Osteocyte (in vitro differentiated cells): ENCODE data around the gene TGFBI. TPM values are rescaled to one million over a fixed set of nuclear protein-coding genes. Genes with fewer than 3 reads are reported as not detected.
"Not testable (repeated sequence)": the region's sequence is repeated elsewhere in the genome, so short reads cannot be mapped to it uniquely, and the experiment has no call there.

Source experiments
- DNase-seq: peaks from one replicate; pipeline ENCODE4 v3.0.0; 2021; ENCODE audit warnings: mixed read lengths; ENCODE audit not compliant: unreplicated experiment; ENCODE audit errors: extremely low spot score
- H3K27ac Mint-ChIP-seq: one replicate; pipeline ENCODE4 v1.8.0; 2021; ENCODE audit warnings: mild to moderate bottlenecking, mixed read lengths; ENCODE audit not compliant: unreplicated experiment
- H3K27me3 Mint-ChIP-seq: one replicate; pipeline ENCODE4 v1.8.0; 2021; ENCODE audit warnings: mixed read lengths; ENCODE audit not compliant: unreplicated experiment
- H3K36me3 Mint-ChIP-seq: one replicate; pipeline ENCODE4 v1.8.0; 2021; ENCODE audit warnings: mixed read lengths; ENCODE audit not compliant: unreplicated experiment
- H3K4me1 Mint-ChIP-seq: one replicate; pipeline ENCODE4 v1.8.0; 2021; ENCODE audit warnings: mixed read lengths; ENCODE audit not compliant: unreplicated experiment
- H3K4me3 Mint-ChIP-seq: one replicate; pipeline ENCODE4 v1.8.0; 2021; ENCODE audit warnings: mild to moderate bottlenecking, moderate library complexity, mixed read lengths; ENCODE audit not compliant: unreplicated experiment
- H3K9me3 Mint-ChIP-seq: one replicate; pipeline ENCODE4 v1.8.0; 2021; ENCODE audit warnings: mixed read lengths; ENCODE audit not compliant: unreplicated experiment
- total RNA-seq: library from RNA; stranded (reverse); gene quantifications from 2 replicates; pipeline ENCODE4 v1.2.1, GENCODE V29; 2021
- TF ChIP-seq, protein P1 (sequence below): fragments of 200-600 bp; sonication (generic); IDR thresholded peaks from 2 replicates; pipeline ENCODE4 v1.5.0; 2021; ENCODE audit warnings: antibody characterized with exemption, mild to moderate bottlenecking, moderate library complexity

TGFBI gene
- total RNA-seq, 1 donor from 2014 or later, result 267 TPM

DNA sequence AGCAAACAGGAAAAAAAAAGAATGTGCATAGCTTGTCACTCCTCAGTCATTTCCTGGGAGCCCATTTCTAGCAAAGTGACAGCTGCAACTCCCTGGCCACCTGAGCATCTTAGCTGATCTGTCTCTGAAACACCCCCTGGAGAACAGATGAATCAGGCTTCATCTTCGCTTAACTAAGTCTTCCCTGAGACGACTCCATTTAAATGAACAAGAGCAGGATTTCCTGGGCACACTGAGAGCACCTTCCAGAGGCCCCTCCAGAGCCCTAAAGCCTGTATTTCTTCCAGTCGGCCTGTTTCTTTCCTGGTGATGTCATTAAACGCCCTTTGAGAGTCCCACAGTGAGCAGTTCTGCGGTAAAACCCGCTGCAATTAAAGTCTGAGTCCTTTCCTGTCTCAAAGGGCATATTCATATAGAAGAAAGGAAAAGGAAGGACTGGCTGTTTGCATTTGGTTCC lies 13.9 kb downstream of the TGFBI start:
- TF ChIP-seq, protein P1, sequence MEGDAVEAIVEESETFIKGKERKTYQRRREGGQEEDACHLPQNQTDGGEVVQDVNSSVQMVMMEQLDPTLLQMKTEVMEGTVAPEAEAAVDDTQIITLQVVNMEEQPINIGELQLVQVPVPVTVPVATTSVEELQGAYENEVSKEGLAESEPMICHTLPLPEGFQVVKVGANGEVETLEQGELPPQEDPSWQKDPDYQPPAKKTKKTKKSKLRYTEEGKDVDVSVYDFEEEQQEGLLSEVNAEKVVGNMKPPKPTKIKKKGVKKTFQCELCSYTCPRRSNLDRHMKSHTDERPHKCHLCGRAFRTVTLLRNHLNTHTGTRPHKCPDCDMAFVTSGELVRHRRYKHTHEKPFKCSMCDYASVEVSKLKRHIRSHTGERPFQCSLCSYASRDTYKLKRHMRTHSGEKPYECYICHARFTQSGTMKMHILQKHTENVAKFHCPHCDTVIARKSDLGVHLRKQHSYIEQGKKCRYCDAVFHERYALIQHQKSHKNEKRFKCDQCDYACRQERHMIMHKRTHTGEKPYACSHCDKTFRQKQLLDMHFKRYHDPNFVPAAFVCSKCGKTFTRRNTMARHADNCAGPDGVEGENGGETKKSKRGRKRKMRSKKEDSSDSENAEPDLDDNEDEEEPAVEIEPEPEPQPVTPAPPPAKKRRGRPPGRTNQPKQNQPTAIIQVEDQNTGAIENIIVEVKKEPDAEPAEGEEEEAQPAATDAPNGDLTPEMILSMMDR, result no peak
- no peaks in the 10 kb centered on the region for H3K27me3 Mint-ChIP-seq
- DNase-seq, result no peak
- peaks cover 9% of the 10 kb centered on the region for H3K4me1 Mint-ChIP-seq
- no peak overlapping the region for H3K4me3 Mint-ChIP-seq
- H3K36me3 Mint-ChIP-seq, result peaks cover 13% of the 10 kb centered on the region
- no peaks in the 10 kb centered on the region for H3K9me3 Mint-ChIP-seq
- no peak overlapping the region for H3K27ac Mint-ChIP-seq

DNA sequence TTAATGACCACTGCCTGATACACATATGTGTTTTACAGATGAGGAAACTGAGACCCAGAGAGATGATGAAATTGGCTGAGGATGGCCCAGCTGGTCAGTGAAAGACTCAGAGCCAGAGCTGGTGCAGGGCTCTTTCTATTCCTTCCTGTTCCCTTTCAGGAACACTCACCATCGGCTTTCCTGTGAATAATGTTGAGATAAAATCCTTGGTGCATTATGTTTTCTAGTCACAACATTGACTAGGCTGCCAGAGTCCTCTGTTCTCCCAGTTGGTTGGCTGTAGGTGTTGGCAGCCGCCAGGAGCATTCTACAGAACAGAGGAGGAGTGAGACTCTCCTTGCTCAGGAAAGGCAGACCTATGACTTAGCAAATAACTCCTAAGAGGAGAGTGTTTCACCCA lies 14.8 kb downstream of the TGFBI start:
- peaks cover 15% of the 10 kb centered on the region for H3K36me3 Mint-ChIP-seq

DNA sequence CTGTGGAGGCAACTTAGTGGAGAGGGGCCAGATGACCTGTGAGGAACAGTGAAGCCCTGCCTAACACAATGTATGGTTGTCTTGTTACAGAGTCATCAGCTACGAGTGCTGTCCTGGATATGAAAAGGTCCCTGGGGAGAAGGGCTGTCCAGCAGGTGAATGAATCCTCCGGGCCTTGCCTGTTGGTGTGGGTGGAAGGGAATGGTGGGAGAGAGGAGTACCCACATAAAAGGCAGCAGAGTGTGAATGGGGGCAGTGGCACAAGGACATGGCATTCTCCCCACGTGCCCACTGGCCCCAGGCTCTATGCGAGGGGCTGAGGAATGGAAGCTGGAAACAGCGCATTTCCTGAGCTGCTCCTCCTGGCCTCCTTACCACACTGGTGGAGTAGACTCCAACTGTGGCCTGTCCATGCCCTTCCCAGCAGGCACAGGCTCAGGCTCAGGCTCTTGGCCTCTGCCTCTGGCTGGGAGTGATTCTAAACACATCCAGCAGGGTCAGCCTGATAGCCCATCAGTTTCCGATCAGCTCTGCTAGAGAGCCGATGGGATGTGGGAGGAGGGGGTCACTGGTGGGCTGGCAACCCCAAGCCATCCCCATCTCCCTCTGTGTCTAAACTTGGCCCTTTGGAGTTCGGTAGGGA lies 15.3 kb downstream of the TGFBI start:
- H3K27ac Mint-ChIP-seq, result no peak overlapping the region
- no peak for DNase-seq
- H3K4me3 Mint-ChIP-seq, result no peak overlapping the region
- peaks cover 8% of the 10 kb centered on the region for H3K4me1 Mint-ChIP-seq
- peaks cover 16% of the 10 kb centered on the region for H3K36me3 Mint-ChIP-seq
- H3K9me3 Mint-ChIP-seq, result no peaks in the 10 kb centered on the region
- H3K27me3 Mint-ChIP-seq, result no peaks in the 10 kb centered on the region
- TF ChIP-seq, protein P1, result no peak

More for the DNA sequence above, 14.8 kb downstream of the TGFBI start:
- DNase-seq, result no peak
- Mint-ChIP-seq H3K4me1 (peaks cover 8% of the 10 kb centered on the region), H3K27ac (no peak overlapping the region), H3K27me3 (no peaks in the 10 kb centered on the region), H3K4me3 (no peak overlapping the region), H3K9me3 (no peaks in the 10 kb centered on the region)
- TF ChIP-seq, protein P1, result no peak

DNA sequence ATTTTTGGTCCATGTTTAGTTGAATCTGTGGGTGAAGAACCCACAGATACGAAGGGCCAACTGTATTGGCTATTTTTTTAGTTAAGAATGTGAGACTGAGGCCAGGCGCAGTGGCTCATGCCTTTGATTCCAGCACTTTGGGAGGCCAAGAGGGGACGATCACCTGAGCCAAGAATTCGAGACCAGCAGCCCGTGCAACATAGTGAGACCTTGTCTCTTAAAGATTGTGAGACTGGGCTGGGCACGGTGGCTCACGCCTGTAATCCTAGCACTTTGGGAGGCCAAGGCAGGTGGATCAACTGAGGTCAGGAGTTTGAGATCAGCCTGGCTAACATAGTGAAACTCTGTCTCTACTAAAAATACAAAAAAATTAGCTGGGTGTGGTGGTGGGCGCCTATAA lies 16.2 kb downstream of the TGFBI start:
- not testable (repeated sequence) for H3K27me3 Mint-ChIP-seq, H3K27ac Mint-ChIP-seq, H3K4me3 Mint-ChIP-seq, DNase-seq, H3K9me3 Mint-ChIP-seq, H3K4me1 Mint-ChIP-seq
- peaks cover 16% of the 10 kb centered on the region for H3K36me3 Mint-ChIP-seq

DNA sequence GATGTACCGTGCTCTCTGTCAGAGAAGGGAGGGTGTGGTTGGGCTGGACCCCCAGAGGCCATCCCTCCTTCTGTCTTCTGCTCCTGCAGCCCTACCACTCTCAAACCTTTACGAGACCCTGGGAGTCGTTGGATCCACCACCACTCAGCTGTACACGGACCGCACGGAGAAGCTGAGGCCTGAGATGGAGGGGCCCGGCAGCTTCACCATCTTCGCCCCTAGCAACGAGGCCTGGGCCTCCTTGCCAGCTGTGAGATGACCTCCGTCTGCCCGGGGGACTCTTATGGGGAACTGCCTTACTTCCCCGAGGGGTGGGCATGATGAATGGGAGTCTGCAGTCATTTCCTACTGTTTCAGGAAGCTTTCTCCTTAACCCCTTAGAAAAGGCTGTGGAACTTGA lies 17.5 kb downstream of the TGFBI start:
- H3K27ac Mint-ChIP-seq, result no peak overlapping the region
- peaks cover 20% of the 10 kb centered on the region for H3K36me3 Mint-ChIP-seq
- DNase-seq, result no peak
- H3K4me1 Mint-ChIP-seq, result peaks cover 8% of the 10 kb centered on the region
- TF ChIP-seq, protein P1, result no peak
- H3K9me3 Mint-ChIP-seq, result no peaks in the 10 kb centered on the region
- H3K27me3 Mint-ChIP-seq, result no peaks in the 10 kb centered on the region
- no peak overlapping the region for H3K4me3 Mint-ChIP-seq
